CD14-positive monocyte (primary cell): Measurements from ENCODE around the gene PON3. TPM values are rescaled to one million over a fixed set of nuclear protein-coding genes. Genes with fewer than 3 reads are reported as not detected.

Experiments
- DNase-seq, 3 donors: peaks; one replicate each; pipeline ENCODE4 v3.0.0-alpha.2; 2011 to 2022
- H2AFZ ChIP-seq: 2 replicates; pipeline ENCODE4 v1.6.0; 2012; ENCODE audit warnings: mild to moderate bottlenecking, low read depth, low read length, inconsistent platforms; ENCODE audit not compliant: insufficient read depth, poor library complexity, severe bottlenecking
- H3K27ac ChIP-seq, 2 donors: 1 replicate in 1 of 2; 2 replicates in 1 of 2; pipeline ENCODE4 v1.5.1; 2012 to 2013; ENCODE audit warnings: low read length in 2 of 2, control low read depth in 1 of 2, inconsistent platforms in 1 of 2, low read depth in 1 of 2, mild to moderate bottlenecking in 1 of 2
- H3K27me3 ChIP-seq, 2 donors: one replicate each; pipeline versions ENCODE4 v1.6.0 to v1.6.1; 2011 to 2013; ENCODE audit warnings: low read length in 2 of 2; ENCODE audit not compliant: control insufficient read depth in 2 of 2, insufficient read depth in 2 of 2
- H3K36me3 ChIP-seq, 2 donors: replicated peaks in 1 of 2; 1 replicate in 1 of 2; 2 replicates in 1 of 2; pipeline versions ENCODE4 v1.5.1 to v1.6.1; 2012 to 2013; ENCODE audit warnings: low read length in 2 of 2, control low read depth in 1 of 2, inconsistent platforms in 1 of 2, mild to moderate bottlenecking in 1 of 2; ENCODE audit not compliant: insufficient read depth in 2 of 2, control insufficient read depth in 1 of 2
- H3K4me1 ChIP-seq, 2 donors: 1 replicate in 1 of 2; 2 replicates in 1 of 2; pipeline versions ENCODE4 v1.5.1 to v1.6.1; 2012 to 2013; ENCODE audit warnings: low read length in 2 of 2, control low read depth in 1 of 2, inconsistent platforms in 1 of 2, mild to moderate bottlenecking in 1 of 2, moderate library complexity in 1 of 2; ENCODE audit not compliant: insufficient read depth in 2 of 2, control insufficient read depth in 1 of 2
- H3K4me2 ChIP-seq: replicated peaks from 2 replicates; pipeline ENCODE3; 2012; ENCODE audit warnings: low read length, moderate library complexity, mild to moderate bottlenecking; ENCODE audit not compliant: poor library complexity, severe bottlenecking; ENCODE audit errors: extremely low read depth
- H3K4me3 ChIP-seq, 3 experiments: fragments of 200-600 bp in 1 of 3; sonication (generic) in 1 of 3; replicated peaks in 1 of 3; 1 replicate in 2 of 3; 2 replicates in 1 of 3; pipeline ENCODE4 v1.5.1; 2011 to 2013; ENCODE audit warnings: low read length in 3 of 3, mild to moderate bottlenecking in 3 of 3, control low read depth in 2 of 3, low read depth in 2 of 3, inconsistent platforms in 1 of 3, moderate library complexity in 1 of 3
- H3K79me2 ChIP-seq: 2 replicates; pipeline ENCODE4 v1.6.0; 2012; ENCODE audit warnings: mild to moderate bottlenecking, control low read depth, inconsistent platforms, low read length, moderate library complexity; ENCODE audit not compliant: insufficient read depth
- H3K9ac ChIP-seq: 2 replicates; pipeline ENCODE4 v1.6.0; 2017; ENCODE audit warnings: low read length, mild to moderate bottlenecking; ENCODE audit not compliant: insufficient read depth, poor library complexity, severe bottlenecking
- H3K9me3 ChIP-seq, 2 donors: replicated peaks in 1 of 2; 1 replicate in 1 of 2; 2 replicates in 1 of 2; pipeline versions ENCODE4 v1.5.1 to v1.6.1; 2012 to 2013; ENCODE audit warnings: low read length in 2 of 2, control low read depth in 1 of 2; ENCODE audit not compliant: control insufficient read depth in 1 of 2, insufficient read depth in 1 of 2
- H4K20me1 ChIP-seq: 2 replicates; pipeline ENCODE4 v1.6.0; 2012; ENCODE audit warnings: mild to moderate bottlenecking, low read length, control low read depth, moderate library complexity; ENCODE audit not compliant: insufficient read depth
- H3K27ac Mint-ChIP-seq, 7 donors: one replicate each; pipeline ENCODE4 v1.8.0; 2020; ENCODE audit warnings: mild to moderate bottlenecking in 7 of 7, mixed read lengths in 7 of 7, moderate library complexity in 6 of 7, inconsistent platforms in 2 of 7
- H3K27me3 Mint-ChIP-seq, 3 donors: one replicate each; pipeline ENCODE4 v1.8.0; 2021 to 2022; ENCODE audit warnings: low read depth in 3 of 3, mild to moderate bottlenecking in 3 of 3, mixed read lengths in 3 of 3, moderate library complexity in 3 of 3, inconsistent platforms in 1 of 3
- H3K36me3 Mint-ChIP-seq, 2 donors: one replicate each; pipeline ENCODE4 v1.8.0; 2020; ENCODE audit warnings: mixed read lengths in 2 of 2, inconsistent platforms in 1 of 2, mild to moderate bottlenecking in 1 of 2
- H3K4me1 Mint-ChIP-seq: one replicate; pipeline ENCODE4 v1.8.0; 2020; ENCODE audit warnings: mild to moderate bottlenecking, mixed read lengths
- H3K4me3 Mint-ChIP-seq, 2 donors: one replicate each; pipeline ENCODE4 v1.8.0; 2020; ENCODE audit warnings: mild to moderate bottlenecking in 2 of 2, mixed read lengths in 2 of 2, moderate library complexity in 1 of 2
- H3K9me3 Mint-ChIP-seq, 7 donors: one replicate each; pipeline ENCODE4 v1.8.0; 2020 to 2022; ENCODE audit warnings: mixed read lengths in 7 of 7, mild to moderate bottlenecking in 6 of 7, moderate library complexity in 6 of 7, inconsistent platforms in 2 of 7
- WGBS: methylation state at CpG from one replicate; pipeline ENCODE4 v1.1.5; 2013; ENCODE audit warnings: missing lambda C conversion rate; ENCODE audit not compliant: insufficient coverage; 5-methylcytosine and 5-hydroxymethylcytosine counted together
- intact Hi-C, 2 donors: fragments of 100-400 bp; cut with micrococcal nuclease; formaldehyde crosslinking; loops; one replicate each; pipeline versions ENCODE4 v1.15.0 to v1.15.1; 2023
- polyA plus RNA-seq, 3 donors: library from polyadenylated mRNA; depleted of rRNA in 1 of 3; unstranded in 2 of 3; stranded (reverse) in 1 of 3; fragments of 300-500 nt in 2 of 3; fragments of >200 nt in 1 of 3; fragmentation: Illumina TruSeq in 2 of 3; gene quantifications; 1 replicate in 2 of 3; 2 replicates in 1 of 3; pipeline ENCODE4 v1.2.3, GENCODE V29; 2012 to 2021
- TF ChIP-seq, protein P1 (sequence below): fragments of 200-600 bp; IDR thresholded peaks from one replicate; pipeline ENCODE4 v1.8.0; 2022; ENCODE audit warnings: antibody characterized with exemption, mild to moderate bottlenecking

PON3 gene
- polyA plus RNA-seq, 3 donors, result not detected

DNA sequence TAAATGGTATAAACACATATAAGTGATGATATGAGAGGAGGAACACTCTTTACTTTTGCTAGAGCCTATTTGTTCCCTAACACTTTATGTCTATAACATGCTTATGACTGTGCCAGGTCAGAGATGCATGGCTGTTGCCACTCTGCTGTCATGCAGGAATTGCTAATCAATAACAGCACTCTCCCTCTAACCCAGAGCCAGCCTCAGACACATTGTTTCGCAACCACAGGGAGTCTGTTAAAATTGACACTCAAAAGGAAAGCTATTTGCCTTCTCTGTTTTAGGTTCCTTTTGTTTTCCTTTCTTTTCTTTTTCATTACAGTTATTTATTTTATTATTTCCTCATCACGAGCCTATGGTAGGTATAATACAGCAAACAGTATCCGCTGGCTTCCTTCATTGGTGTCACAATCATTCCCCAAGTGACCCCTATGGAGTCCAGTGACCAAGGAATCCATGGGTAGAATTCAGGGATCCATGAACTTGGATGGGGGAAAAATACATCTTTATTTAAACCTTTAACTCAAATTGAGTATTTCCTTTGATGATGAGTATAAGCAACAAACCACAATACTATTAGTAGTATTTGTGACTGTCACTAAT lies 31.8 kb upstream of the PON3 start:
- Histone ChIP-seq H3K27ac (no peak overlapping the region), H4K20me1 (no peaks in the 10 kb centered on the region), H3K27me3 (no peaks in the 10 kb centered on the region), H3K79me2 (no peaks in the 10 kb centered on the region), H2AFZ (no peak overlapping the region), H3K4me1 (no peaks in the 10 kb centered on the region), H3K9ac (no peak overlapping the region), H3K36me3 (peaks cover 0 to 6% of the 10 kb centered on the region in 2 donors), H3K4me2 (no peak overlapping the region), H3K9me3 (no peaks in the 10 kb centered on the region), H3K4me3 (no peak overlapping the region)
- H3K9me3 Mint-ChIP-seq, result peaks cover 0 to 7% (median 4%) of the 10 kb centered on the region in 7 donors
- H3K4me3 Mint-ChIP-seq, result no peak overlapping the region
- intact Hi-C loops, result no loop called here
- H3K4me1 Mint-ChIP-seq, result peaks cover 8% of the 10 kb centered on the region
- no peak overlapping the region for H3K27ac Mint-ChIP-seq
- H3K27me3 Mint-ChIP-seq, result no peaks in the 10 kb centered on the region
- TF ChIP-seq, protein P1, sequence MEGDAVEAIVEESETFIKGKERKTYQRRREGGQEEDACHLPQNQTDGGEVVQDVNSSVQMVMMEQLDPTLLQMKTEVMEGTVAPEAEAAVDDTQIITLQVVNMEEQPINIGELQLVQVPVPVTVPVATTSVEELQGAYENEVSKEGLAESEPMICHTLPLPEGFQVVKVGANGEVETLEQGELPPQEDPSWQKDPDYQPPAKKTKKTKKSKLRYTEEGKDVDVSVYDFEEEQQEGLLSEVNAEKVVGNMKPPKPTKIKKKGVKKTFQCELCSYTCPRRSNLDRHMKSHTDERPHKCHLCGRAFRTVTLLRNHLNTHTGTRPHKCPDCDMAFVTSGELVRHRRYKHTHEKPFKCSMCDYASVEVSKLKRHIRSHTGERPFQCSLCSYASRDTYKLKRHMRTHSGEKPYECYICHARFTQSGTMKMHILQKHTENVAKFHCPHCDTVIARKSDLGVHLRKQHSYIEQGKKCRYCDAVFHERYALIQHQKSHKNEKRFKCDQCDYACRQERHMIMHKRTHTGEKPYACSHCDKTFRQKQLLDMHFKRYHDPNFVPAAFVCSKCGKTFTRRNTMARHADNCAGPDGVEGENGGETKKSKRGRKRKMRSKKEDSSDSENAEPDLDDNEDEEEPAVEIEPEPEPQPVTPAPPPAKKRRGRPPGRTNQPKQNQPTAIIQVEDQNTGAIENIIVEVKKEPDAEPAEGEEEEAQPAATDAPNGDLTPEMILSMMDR, result no peak
- no peak for DNase-seq
- peaks cover 5 to 17% of the 10 kb centered on the region in 2 donors for H3K36me3 Mint-ChIP-seq
- no CpG with 5 or more reads among the region's 3 CpGs for WGBS

GRCh38 chr7:95427166-95427565 lies 31.0 kb upstream of the PON3 start:
- no peak overlapping the region for H3K4me3 ChIP-seq
- Mint-ChIP-seq H3K27me3 (no peaks in the 10 kb centered on the region), H3K4me3 (no peak overlapping the region), H3K36me3 (peaks cover 5 to 17% of the 10 kb centered on the region in 2 donors), H3K9me3 (peaks cover 0 to 7% (median 4%) of the 10 kb centered on the region in 7 donors), H3K4me1 (peaks cover 2% of the 10 kb centered on the region), H3K27ac (no peak overlapping the region)
- no peaks in the 10 kb centered on the region for H3K9me3 ChIP-seq
- WGBS, result no CpG with 5 or more reads among the region's 7 CpGs
- DNase-seq, result no peak
- H4K20me1 ChIP-seq, result no peaks in the 10 kb centered on the region
- no peak overlapping the region for H3K9ac ChIP-seq
- no peak overlapping the region for H3K4me2 ChIP-seq
- no peaks in the 10 kb centered on the region for H3K4me1 ChIP-seq
- no peaks in the 10 kb centered on the region for H3K79me2 ChIP-seq
- H2AFZ ChIP-seq, result no peak overlapping the region
- H3K36me3 ChIP-seq, result peaks cover 0 to 6% of the 10 kb centered on the region in 2 donors
- TF ChIP-seq, protein P1, result no peak
- H3K27me3 ChIP-seq, result no peaks in the 10 kb centered on the region
- intact Hi-C loops, result no loop called here
- H3K27ac ChIP-seq, result no peak overlapping the region
